ENCODE measurements around the gene MRPS2. TPM values are rescaled to one million over a fixed set of nuclear protein-coding genes. Genes with fewer than 3 reads are reported as not detected.

MRPS2 gene
- total RNA-seq, 2 donors from 2014 or later, result 55.6 to 55.9 TPM

DNA sequence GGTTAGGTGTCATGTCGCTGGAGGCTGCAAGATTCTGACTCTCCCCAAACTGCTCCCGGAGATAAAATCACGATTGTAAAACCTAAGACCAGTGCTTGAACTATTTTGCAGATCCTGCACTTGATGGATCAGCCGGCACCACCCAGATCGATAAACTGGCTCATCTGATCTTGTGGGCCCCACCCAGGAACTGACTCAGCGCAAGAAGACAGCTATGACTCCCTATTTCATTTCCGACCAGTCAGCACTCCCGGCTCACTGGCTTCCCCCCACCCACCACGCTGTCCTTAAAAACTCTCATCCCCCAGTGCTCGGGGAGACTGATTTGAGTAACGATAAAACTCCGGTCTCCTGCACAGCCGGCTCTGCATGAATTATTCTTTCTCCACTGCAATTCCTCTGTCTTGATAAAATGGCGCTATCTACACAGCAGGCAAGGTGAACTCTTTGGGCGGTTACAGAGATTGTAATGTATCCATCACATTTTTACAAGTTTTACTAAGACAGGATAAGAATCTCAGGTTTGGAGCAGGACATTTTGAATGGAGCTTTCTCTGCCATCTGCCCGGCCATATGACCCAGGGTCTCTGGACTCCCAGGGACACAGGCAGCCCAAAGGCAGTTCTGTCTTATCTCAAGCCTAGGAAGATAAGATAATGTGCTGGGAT, 31.5 kb upstream of the MRPS2 start:
- intact Hi-C loops (cut with DNase I), result no loop called here
- H3K4me3 ChIP-seq, result no peak overlapping the region
- no peaks in the 10 kb centered on the region for H3K4me1 ChIP-seq (replicated peaks)
- WGBS, result 30% methylated on average over 16 of the region's 16 CpGs
- H3K9me3 ChIP-seq, result no peaks in the 10 kb centered on the region
- DNase-seq (ENCODE audit: low spot score), result no peak
- TF ChIP-seq POLR2AphosphoS5 (IDR thresholded peaks at IDR 0.05) (no peak), CTCF (IDR thresholded peaks at IDR 0.05) (no peak), POLR2A (IDR thresholded peaks at IDR 0.05) (no peak)
- H3K36me3 ChIP-seq, result no peaks in the 10 kb centered on the region
- H3K27me3 ChIP-seq (replicated peaks; ENCODE audit: insufficient read depth), result no peaks in the 10 kb centered on the region
- H3K27ac ChIP-seq, result no peak overlapping the region

- whole genome bisulfite sequencing, result 70% methylated on average over 23 of the region's 23 CpGs
- Histone ChIP-seq H3K4me1 (replicated peaks) (no peaks in the 10 kb centered on the region), H3K9me3 (no peaks in the 10 kb centered on the region), H3K27ac (no peak overlapping the region), H3K36me3 (no peaks in the 10 kb centered on the region), H3K27me3 (replicated peaks; ENCODE audit: insufficient read depth) (no peaks in the 10 kb centered on the region), H3K4me3 (no peak overlapping the region)
- no peak for DNase-seq (ENCODE audit: low spot score)
- TF ChIP-seq CTCF (IDR thresholded peaks at IDR 0.05) (no peak), POLR2A (IDR thresholded peaks at IDR 0.05) (no peak)
- intact Hi-C loops (cut with DNase I), result no loop called here
Observed at GRCh38 chr9:135471791-135472640, 28.5 kb upstream of the MRPS2 start.

- H3K4me3 ChIP-seq, result no peak overlapping the region
- TF ChIP-seq CTCF (IDR thresholded peaks at IDR 0.05) (no peak), POLR2AphosphoS5 (IDR thresholded peaks at IDR 0.05) (no peak), POLR2A (IDR thresholded peaks at IDR 0.05) (no peak)
- intact Hi-C loops (cut with DNase I), result no loop called here
- 86% methylated on average over 12 of the region's 12 CpGs for WGBS
- no peaks in the 10 kb centered on the region for H3K9me3 ChIP-seq
- no peak for DNase-seq (ENCODE audit: low spot score)
- H3K27me3 ChIP-seq (replicated peaks; ENCODE audit: insufficient read depth), result no peaks in the 10 kb centered on the region
- no peaks in the 10 kb centered on the region for H3K36me3 ChIP-seq
- no peak overlapping the region for H3K27ac ChIP-seq
- peaks cover 2% of the 10 kb centered on the region for H3K4me1 ChIP-seq (replicated peaks)
Observed at GRCh38 chr9:135473972-135474543, 26.4 kb upstream of the MRPS2 start.

GRCh38 chr9:135474915-135475314, 25.6 kb upstream of the MRPS2 start:
- Histone ChIP-seq H3K36me3 (no peaks in the 10 kb centered on the region), H3K4me1 (replicated peaks) (peaks cover 2% of the 10 kb centered on the region), H3K9me3 (no peaks in the 10 kb centered on the region), H3K4me3 (no peak overlapping the region), H3K27me3 (replicated peaks; ENCODE audit: insufficient read depth) (no peaks in the 10 kb centered on the region), H3K27ac (no peak overlapping the region)
- intact Hi-C loops (cut with DNase I), result no loop called here
- DNase-seq (ENCODE audit: low spot score), result no peak
- 22% methylated on average over 12 of the region's 12 CpGs for WGBS
- TF ChIP-seq CTCF (IDR thresholded peaks at IDR 0.05) (no peak), POLR2AphosphoS5 (IDR thresholded peaks at IDR 0.05) (no peak), POLR2A (IDR thresholded peaks at IDR 0.05) (no peak)
